GM21576 (cell line): ENCODE measurements around the gene WDCP.
"Not testable (repeated sequence)": the region's sequence is repeated elsewhere in the genome, so short reads cannot be mapped to it uniquely, and the experiment has no call there.

ENCODE experiments used
- ATAC-seq: cut with Tn5 transposase; IDR thresholded peaks from one replicate; pipeline ENCODE4 v1.9.1; 2021; ENCODE audit warnings: mild to moderate bottlenecking, moderate library complexity; ENCODE audit not compliant: unreplicated experiment

Gene WDCP

GRCh38 chr2:24022975-24023575 is 24.1 kb downstream of the WDCP start:
- ATAC-seq = no peak

GRCh38 chr2:24022324-24022974 is 24.7 kb downstream of the WDCP start:
- ATAC-seq = no peak

GRCh38 chr2:24021122-24021998 is 25.8 kb downstream of the WDCP start:
- no peak for ATAC-seq

GRCh38 chr2:24020244-24020643 is 26.9 kb downstream of the WDCP start:
- ATAC-seq = no peak

GRCh38 chr2:24019729-24020128 is 27.5 kb downstream of the WDCP start:
- ATAC-seq = no peak

- ATAC-seq = no peak
Measured at GRCh38 chr2:24018241-24018640, 28.9 kb downstream of the WDCP start.

- ATAC-seq = no peak
Measured at GRCh38 chr2:24017711-24018110, 29.5 kb downstream of the WDCP start.

- no peak for ATAC-seq
Measured at GRCh38 chr2:24016853-24017703, 30.1 kb downstream of the WDCP start.

GRCh38 chr2:24016376-24016761 is 30.8 kb downstream of the WDCP start:
- ATAC-seq = no peak

GRCh38 chr2:24015562-24016375 is 31.4 kb downstream of the WDCP start:
- ATAC-seq = no peak

- ATAC-seq = not testable (repeated sequence)
Measured at GRCh38 chr2:24014902-24015301, 32.3 kb downstream of the WDCP start.

- ATAC-seq = no peak
Measured at GRCh38 chr2:24012521-24013188, 34.5 kb downstream of the WDCP start.

- no peak for ATAC-seq
Measured at GRCh38 chr2:24011250-24012104, 35.7 kb downstream of the WDCP start.

GRCh38 chr2:24010477-24011249 is 36.5 kb downstream of the WDCP start:
- ATAC-seq = no peak

- ATAC-seq = no peak
Measured at GRCh38 chr2:24009680-24010476, 37.3 kb downstream of the WDCP start, which contains the start of gene MFSD2B. MFSD2B (plus strand) TSS chr2:24010085; CDS start chr2:24010097, 12 bp downstream.

GRCh38 chr2:24009367-24009679 is 37.9 kb downstream of the WDCP start:
- ATAC-seq = no peak

- ATAC-seq = no peak
Measured at GRCh38 chr2:24008672-24009366, 38.4 kb downstream of the WDCP start.
